ENCODE results near the gene DVL2. TPM values are rescaled to one million over a fixed set of nuclear protein-coding genes. Genes with fewer than 3 reads are reported as not detected.

Gene DVL2
- total and polyA plus RNA-seq, 7 donors, result 10.0 to 22.1 (median 13.1) TPM

DNA sequence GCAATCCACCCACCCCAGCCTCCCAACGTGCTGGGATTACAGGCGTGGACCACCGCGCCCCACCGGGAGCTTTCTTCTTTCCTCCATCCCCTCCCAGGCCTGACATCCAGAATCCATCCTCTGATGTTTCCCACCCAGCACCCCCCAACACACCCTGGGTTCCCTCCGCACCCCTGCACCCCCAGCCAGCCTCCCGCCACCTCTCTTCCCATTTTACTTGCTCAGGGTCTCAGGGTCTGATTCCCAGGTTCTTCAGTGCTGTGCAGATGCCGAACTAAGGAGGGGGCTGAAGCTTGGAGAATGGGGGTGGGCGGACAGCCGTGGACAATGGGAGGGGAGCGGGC lies 55.4 kb downstream of the DVL2 start:
- Histone ChIP-seq H3K27me3 (ENCODE audit: insufficient read depth in 3 of 3, low read length in 2 of 3) (peaks cover 0 to 45% (median 14%) of the 10 kb centered on the region in 3 donors), H3K27ac (no peak overlapping the region), H3K4me3 (no peak overlapping the region), H3K36me3 (ENCODE audit: insufficient read depth in 1 of 2, low read depth in 1 of 2) (no peaks in the 10 kb centered on the region), H3K4me1 (peaks cover 8% of the 10 kb centered on the region), H3K9me3 (no peaks in the 10 kb centered on the region)
- WGBS, 3 donors, result 73 to 79% (median 73%) methylated on average over 11 of the region's 11 CpGs
- DNase-seq (no peak), ATAC-seq (no peak)
- intact Hi-C loops (cut with DNase I), result loop anchor here in 1 of 2 donors (5.0 kb wide), 1 partner anchor 127 kb away; no protein-coding TSS in a partner anchor
- TF ChIP-seq, protein P1, sequence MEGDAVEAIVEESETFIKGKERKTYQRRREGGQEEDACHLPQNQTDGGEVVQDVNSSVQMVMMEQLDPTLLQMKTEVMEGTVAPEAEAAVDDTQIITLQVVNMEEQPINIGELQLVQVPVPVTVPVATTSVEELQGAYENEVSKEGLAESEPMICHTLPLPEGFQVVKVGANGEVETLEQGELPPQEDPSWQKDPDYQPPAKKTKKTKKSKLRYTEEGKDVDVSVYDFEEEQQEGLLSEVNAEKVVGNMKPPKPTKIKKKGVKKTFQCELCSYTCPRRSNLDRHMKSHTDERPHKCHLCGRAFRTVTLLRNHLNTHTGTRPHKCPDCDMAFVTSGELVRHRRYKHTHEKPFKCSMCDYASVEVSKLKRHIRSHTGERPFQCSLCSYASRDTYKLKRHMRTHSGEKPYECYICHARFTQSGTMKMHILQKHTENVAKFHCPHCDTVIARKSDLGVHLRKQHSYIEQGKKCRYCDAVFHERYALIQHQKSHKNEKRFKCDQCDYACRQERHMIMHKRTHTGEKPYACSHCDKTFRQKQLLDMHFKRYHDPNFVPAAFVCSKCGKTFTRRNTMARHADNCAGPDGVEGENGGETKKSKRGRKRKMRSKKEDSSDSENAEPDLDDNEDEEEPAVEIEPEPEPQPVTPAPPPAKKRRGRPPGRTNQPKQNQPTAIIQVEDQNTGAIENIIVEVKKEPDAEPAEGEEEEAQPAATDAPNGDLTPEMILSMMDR (IDR thresholded peaks at IDR 0.05), result no peak

DNA sequence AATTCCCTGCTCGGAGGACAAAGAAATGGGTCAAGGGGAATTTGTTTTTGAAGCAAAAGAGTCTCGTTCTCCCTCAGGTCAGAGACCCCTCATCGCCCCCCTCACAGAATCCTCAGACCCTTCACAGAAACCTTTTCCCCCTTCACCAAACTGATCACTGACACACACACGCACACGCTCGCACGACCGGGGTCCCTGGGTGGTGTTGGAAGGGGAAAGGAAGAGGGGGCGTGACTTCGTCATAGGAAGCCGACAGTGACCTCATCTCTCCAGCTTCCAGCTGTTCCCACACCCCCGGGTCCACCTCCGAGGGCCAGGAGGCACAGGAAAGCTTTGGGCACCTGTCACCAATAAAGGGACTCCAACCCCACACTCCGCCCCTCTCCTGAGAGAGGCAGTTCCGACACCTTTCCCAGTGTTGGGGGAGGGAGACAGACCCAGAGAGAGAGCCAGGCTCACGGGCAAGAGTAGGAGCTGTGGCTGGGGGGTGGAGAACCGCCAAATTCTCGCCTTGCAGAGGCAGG lies 56.3 kb downstream of the DVL2 start:
- DNase-seq (no peak), ATAC-seq (no peak)
- TF ChIP-seq, protein P1 (IDR thresholded peaks at IDR 0.05), result no peak
- Histone ChIP-seq H3K27ac (no peak overlapping the region), H3K4me3 (peak overlapping the region; percentile 56), H3K9me3 (no peaks in the 10 kb centered on the region), H3K27me3 (ENCODE audit: insufficient read depth in 3 of 3, low read length in 2 of 3) (peaks cover 0 to 54% (median 14%) of the 10 kb centered on the region in 3 donors), H3K36me3 (ENCODE audit: insufficient read depth in 1 of 2, low read depth in 1 of 2) (no peaks in the 10 kb centered on the region), H3K4me1 (peaks cover 8% of the 10 kb centered on the region)
- intact Hi-C loops (cut with DNase I), result loop anchor here in 1 of 2 donors (5.0 kb wide), 1 partner anchor 126 kb away; no protein-coding TSS in a partner anchor
- 6 to 10% (median 7%) methylated on average over 18 of the region's 18 CpGs for WGBS, 3 donors

DNA sequence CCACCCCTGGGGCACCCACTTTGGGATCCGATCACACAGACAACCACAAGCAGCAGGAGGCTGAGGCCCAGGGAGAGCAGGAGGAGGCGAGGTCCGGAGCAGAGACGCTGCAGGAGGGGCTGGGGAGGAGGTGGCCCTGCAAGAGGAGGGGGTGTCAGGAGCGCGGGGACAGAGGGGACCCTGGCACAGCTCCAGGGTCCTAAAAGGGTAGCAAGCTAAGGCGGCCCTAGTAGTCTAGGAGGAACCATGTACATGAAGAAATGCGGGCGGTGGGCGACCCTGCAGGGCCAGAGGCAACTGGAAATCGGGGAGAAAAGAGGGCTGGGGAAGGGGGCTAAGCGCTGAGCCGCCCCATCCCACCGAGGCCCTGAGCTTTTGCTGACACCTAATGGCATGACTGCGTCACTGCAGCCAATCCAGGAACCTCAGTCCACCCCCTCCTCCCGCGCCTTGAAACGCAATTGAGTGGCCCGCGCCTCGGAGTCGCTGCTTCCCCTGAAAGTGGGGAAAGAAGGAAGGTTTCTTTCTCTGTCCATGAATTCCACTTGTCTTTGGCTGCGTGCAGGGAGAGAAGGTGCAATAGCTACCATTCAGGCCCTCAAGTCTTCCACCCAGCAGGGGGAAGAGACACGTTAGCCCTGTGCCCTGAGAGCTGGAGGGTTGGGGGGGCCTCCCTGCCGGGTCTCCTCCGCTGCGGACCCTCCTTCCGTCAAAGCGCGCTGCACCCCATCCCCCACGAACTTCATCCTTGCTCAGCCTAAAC lies 56.9 kb downstream of the DVL2 start:
- ATAC-seq (peak; percentile 55 to 88 (median 72)), DNase-seq (peak; percentile 55 to 77)
- 2 to 3% (median 3%) methylated on average over 30 to 31 of the region's 31 CpGs for WGBS, 3 donors
- intact Hi-C loops (cut with DNase I), result loop anchor here in 1 of 2 donors (5.0 kb wide), 1 partner anchor 125 kb away; no protein-coding TSS in a partner anchor
- Histone ChIP-seq H3K36me3 (ENCODE audit: insufficient read depth in 1 of 2, low read depth in 1 of 2) (no peaks in the 10 kb centered on the region), H3K9me3 (no peaks in the 10 kb centered on the region), H3K27ac (no peak overlapping the region), H3K27me3 (ENCODE audit: insufficient read depth in 3 of 3, low read length in 2 of 3) (peaks cover 0 to 55% (median 14%) of the 10 kb centered on the region in 3 donors), H3K4me1 (peaks cover 8% of the 10 kb centered on the region), H3K4me3 (peak overlapping the region; percentile 56)
- TF ChIP-seq, protein P1 (IDR thresholded peaks at IDR 0.05), result peak; percentile 75

DNA sequence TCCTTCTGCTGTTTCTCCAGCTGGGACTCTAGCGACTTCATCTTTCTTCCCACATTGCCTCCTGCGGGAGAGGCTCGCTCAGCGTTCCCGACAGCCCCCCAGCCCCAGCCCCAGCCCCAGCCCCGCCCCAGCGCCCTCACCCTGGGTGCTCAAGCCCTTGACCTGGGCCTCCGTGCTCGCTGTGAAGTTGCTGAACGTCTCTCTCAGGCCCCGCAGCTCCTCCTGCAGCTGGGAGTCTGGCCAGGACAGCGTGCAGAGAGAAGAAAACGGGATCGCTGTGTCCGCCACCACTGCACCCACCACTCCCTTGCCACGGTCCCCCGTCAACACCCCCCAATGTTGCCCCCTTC lies 57.5 kb downstream of the DVL2 start:
- H3K9me3 ChIP-seq, result no peaks in the 10 kb centered on the region
- peaks cover 8% of the 10 kb centered on the region for H3K4me1 ChIP-seq
- H3K27ac ChIP-seq, result no peak overlapping the region
- intact Hi-C loops (cut with DNase I), result loop anchor here in 1 of 2 donors (5.0 kb wide), 1 partner anchor 125 kb away; no protein-coding TSS in a partner anchor
- H3K4me3 ChIP-seq, result no peak overlapping the region
- DNase-seq (no peak), ATAC-seq (no peak)
- H3K27me3 ChIP-seq (ENCODE audit: insufficient read depth in 3 of 3, low read length in 2 of 3), result peaks cover 0 to 60% (median 14%) of the 10 kb centered on the region in 3 donors
- no peaks in the 10 kb centered on the region for H3K36me3 ChIP-seq (ENCODE audit: insufficient read depth in 1 of 2, low read depth in 1 of 2)
- WGBS, 3 donors, result 6 to 7% (median 6%) methylated on average over 17 of the region's 17 CpGs
- TF ChIP-seq, protein P1 (IDR thresholded peaks at IDR 0.05), result no peak
